SK-N-SH (cell line): ENCODE data around the gene LRRC45. TPM values are rescaled to one million over a fixed set of nuclear protein-coding genes. Genes with fewer than 3 reads are reported as not detected.

Experiments
- CTCF ChIA-PET: fragments of 300-600, 350-600 bp; formaldehyde crosslinking; extraction: SDS; loops from one replicate; lab custom pipeline; 2021; lab: Yijun Ruan, JAX
- POLR2A ChIA-PET: fragments of 350-600 bp; sonication (Branson Sonifier 250); formaldehyde crosslinking; extraction: SDS; loops from one replicate; lab custom pipeline; 2020; ENCODE audit warnings: antibody characterized with exemption, inconsistent platforms; lab: Yijun Ruan, JAX
- DNase-seq: peaks from one replicate; pipeline ENCODE4 v3.0.0; 2012
- H2AFZ ChIP-seq: fragments of 200-600 bp; sonication (generic); 2 replicates; pipeline ENCODE4 v1.8.1; 2016; ENCODE audit warnings: antibody characterized with exemption, mild to moderate bottlenecking, low read depth
- H3F3A ChIP-seq: fragments of 200-600 bp; sonication (generic); replicated peaks from 2 replicates; pipeline ENCODE3; 2016; ENCODE audit warnings: antibody characterized with exemption, mild to moderate bottlenecking; ENCODE audit not compliant: insufficient read depth
- H3K27ac ChIP-seq, 2 experiments: fragments of 200-500 bp in 1 of 2; fragments of 200-600 bp in 1 of 2; sonication (Bioruptor generic) in 1 of 2; sonication (generic), shearing (Covaris generic) in 1 of 2; 2 replicates each; pipeline versions ENCODE4 v1.5.1 to v1.6.1; 2014 to 2016; ENCODE audit warnings: low read depth in 2 of 2, inconsistent platforms in 1 of 2, low read length in 1 of 2, mild to moderate bottlenecking in 1 of 2, mixed read lengths in 1 of 2
- H3K27me3 ChIP-seq: fragments of 200-600 bp; sonication (generic), shearing (Covaris generic); 2 replicates; pipeline ENCODE4 v1.6.1; 2016; ENCODE audit warnings: mixed run types; ENCODE audit not compliant: insufficient read depth
- H3K36me3 ChIP-seq, 2 experiments: fragments of 200-500 bp in 1 of 2; fragments of 200-600 bp in 1 of 2; sonication (Bioruptor generic) in 1 of 2; sonication (generic) in 1 of 2; replicated peaks in 1 of 2; 2 replicates each; pipeline versions ENCODE3 to v1.5.1; 2014 to 2016; ENCODE audit warnings: low read length in 1 of 2, mild to moderate bottlenecking in 1 of 2; ENCODE audit not compliant: insufficient read depth in 2 of 2, control insufficient read depth in 1 of 2
- H3K4me1 ChIP-seq, 2 experiments: fragments of 200-500 bp in 1 of 2; fragments of 200-600 bp in 1 of 2; sonication (Bioruptor generic) in 1 of 2; sonication (generic), shearing (Covaris generic) in 1 of 2; 2 replicates each; pipeline versions ENCODE4 v1.5.1 to v1.6.1; 2014 to 2016; ENCODE audit warnings: low read depth in 1 of 2, low read length in 1 of 2, mixed run types in 1 of 2; ENCODE audit not compliant: insufficient read depth in 2 of 2, control insufficient read depth in 1 of 2
- H3K4me2 ChIP-seq: fragments of 200-600 bp; sonication (generic), shearing (Covaris generic); 2 replicates; pipeline ENCODE4 v1.6.1; 2017; ENCODE audit warnings: mixed run types
- H3K4me3 ChIP-seq, 2 experiments: fragments of 200-500 bp in 1 of 2; fragments of 200-600 bp in 1 of 2; sonication (Bioruptor generic) in 1 of 2; sonication (generic), shearing (Covaris generic) in 1 of 2; 2 replicates each; pipeline versions ENCODE4 v1.5.1 to v1.8.1; 2014 to 2016; ENCODE audit warnings: low read depth in 2 of 2, inconsistent platforms in 1 of 2, low read length in 1 of 2, mild to moderate bottlenecking in 1 of 2, mixed read lengths in 1 of 2, moderate library complexity in 1 of 2
- H3K79me2 ChIP-seq: fragments of 200-600 bp; sonication (generic); 2 replicates; pipeline ENCODE4 v1.8.1; 2017; ENCODE audit warnings: mild to moderate bottlenecking; ENCODE audit not compliant: insufficient read depth
- H3K9ac ChIP-seq: fragments of 200-600 bp; sonication (generic); 2 replicates; pipeline ENCODE4 v1.6.1; 2017; ENCODE audit warnings: mixed run types
- H3K9me2 ChIP-seq: fragments of 200-600 bp; sonication (generic); 2 replicates; pipeline ENCODE4 v1.6.1; 2017; ENCODE audit warnings: mixed run types
- H3K9me3 ChIP-seq: fragments of 200-600 bp; sonication (generic); 2 replicates; pipeline ENCODE4 v1.6.1; 2017; ENCODE audit warnings: mixed run types, mild to moderate bottlenecking, moderate library complexity
- H4K20me1 ChIP-seq: fragments of 200-600 bp; sonication (generic); 2 replicates; pipeline ENCODE4 v1.6.1; 2017; ENCODE audit warnings: mild to moderate bottlenecking, mixed run types; ENCODE audit not compliant: insufficient read depth
- EP300 ChIP-seq, 2 experiments: IDR thresholded peaks; 2 replicates each; pipeline versions ENCODE4 v1.4.0 to v1.6.1; 2012; ENCODE audit warnings: borderline replicate concordance in 1 of 2, low read depth in 1 of 2, low read length in 1 of 2
- FOSL2 ChIP-seq: IDR thresholded peaks from 2 replicates; pipeline ENCODE4 v1.4.0; 2012; ENCODE audit warnings: low read depth, mild to moderate bottlenecking, moderate library complexity, borderline replicate concordance
- FOXJ3 ChIP-seq: sonication (generic); formaldehyde crosslinking; IDR thresholded peaks from 2 replicates; pipeline ENCODE4 v1.5.1; 2020; ENCODE audit warnings: mild to moderate bottlenecking, missing genetic modification reagents
- GABPA ChIP-seq: IDR thresholded peaks from 2 replicates; pipeline ENCODE4 v1.4.0; 2012; ENCODE audit warnings: low read depth, mild to moderate bottlenecking
- JUND ChIP-seq: IDR thresholded peaks from 2 replicates; pipeline ENCODE4 v1.4.0; 2012
- MEF2A ChIP-seq: IDR thresholded peaks from 2 replicates; pipeline ENCODE4 v1.4.0; 2012; ENCODE audit warnings: low read depth, borderline replicate concordance
- MXI1 ChIP-seq: IDR thresholded peaks from 2 replicates; pipeline ENCODE4 v1.6.1; 2012; ENCODE audit warnings: mild to moderate bottlenecking, low read depth, low read length, improper control_type of control experiment
- NFIC ChIP-seq: IDR thresholded peaks from 2 replicates; pipeline ENCODE4 v1.4.0; 2012; ENCODE audit warnings: borderline replicate concordance
- RAD21 ChIP-seq: IDR thresholded peaks from 2 replicates; pipeline ENCODE4 v1.6.1; 2012; ENCODE audit warnings: mild to moderate bottlenecking, low read length
- RCOR1 ChIP-seq: fragments of 150-350 bp; IDR thresholded peaks from 2 replicates; pipeline ENCODE4 v1.6.1; 2017; ENCODE audit warnings: antibody characterized with exemption, low read length
- RXRA ChIP-seq: IDR thresholded peaks from 2 replicates; pipeline ENCODE4 v1.4.0; 2012; ENCODE audit warnings: low read depth, mild to moderate bottlenecking, borderline replicate concordance
- SIN3A ChIP-seq: IDR thresholded peaks from 2 replicates; pipeline ENCODE4 v1.6.1; 2012; ENCODE audit warnings: low read depth, mild to moderate bottlenecking, low read length, moderate library complexity, borderline replicate concordance
- YY1 ChIP-seq: IDR thresholded peaks from 2 replicates; pipeline ENCODE4 v1.4.0; 2012; ENCODE audit warnings: low read depth, mild to moderate bottlenecking
- WGBS: methylation state at CpG from one replicate; pipeline ENCODE4 v1.1.6; 2017; ENCODE audit warnings: low lambda C conversion rate; 5-methylcytosine and 5-hydroxymethylcytosine counted together
- polyA plus RNA-seq, 3 experiments: library from polyadenylated mRNA; depleted of rRNA; stranded (reverse); fragments of >200 nt; gene quantifications; 2 replicates each; pipeline ENCODE4 v1.2.3, GENCODE V29; 2012
- TF ChIP-seq, protein P1 (sequence below): IDR thresholded peaks from 2 replicates; pipeline ENCODE4 v1.4.0; 2012; ENCODE audit warnings: low read depth
- TF ChIP-seq, protein P2 (sequence below): IDR thresholded peaks from 2 replicates; pipeline ENCODE4 v1.4.0; 2012; ENCODE audit warnings: low read depth, borderline replicate concordance
- TF ChIP-seq, protein P3 (sequence below): IDR thresholded peaks from 2 replicates; pipeline ENCODE4; 2012
- TF ChIP-seq, protein P4 (sequence below): IDR thresholded peaks from 2 replicates; pipeline ENCODE4 v1.4.0; 2012; ENCODE audit warnings: low read depth, borderline replicate concordance

Gene LRRC45
- polyA plus RNA-seq, 1 of the 3 experiments (the other 2 are of a cell fraction) = 31.5 TPM

DNA sequence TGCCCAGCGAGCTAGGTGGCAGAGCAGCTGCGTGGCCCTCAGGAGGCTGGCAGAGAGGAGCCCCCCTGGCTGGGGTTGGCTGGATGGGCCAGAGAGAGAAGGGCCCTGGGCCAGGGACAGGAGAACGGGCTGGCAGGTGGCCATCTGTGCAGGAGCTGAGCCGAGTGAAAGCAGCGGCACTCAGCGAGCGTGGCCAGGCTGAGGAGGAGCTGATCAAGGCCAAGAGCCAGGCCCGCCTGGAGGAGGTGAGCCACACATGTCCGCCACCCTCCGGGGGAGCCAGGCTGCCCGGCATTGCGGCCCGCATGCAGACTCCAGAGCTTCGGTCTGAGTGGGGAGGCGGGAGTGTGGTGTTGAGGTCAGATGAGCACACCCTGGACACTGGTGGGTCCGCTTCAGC lies 6.3 kb downstream of the LRRC45 start:
- POLR2A ChIA-PET = interaction anchor here (0.6 to 3.4 kb wide), 6 partner anchors 8 to 247 kb away, joined by 3 to 14 read pairs (median 3); partner anchors contain the start of gene DCXR
- no peak overlapping the region for H3K4me2 ChIP-seq
- H2AFZ ChIP-seq = no peak overlapping the region
- no peak overlapping the region for H3K27ac ChIP-seq
- H3K4me1 ChIP-seq = peaks cover under 1 to 24% of the 10 kb centered on the region in 2 experiments; a peak in 2 of 4 replicates
- H3K9me3 ChIP-seq = no peaks in the 10 kb centered on the region
- no peak overlapping the region for H3K4me3 ChIP-seq
- TF ChIP-seq FOXJ3 (no peak), GABPA (no peak), SIN3A (no peak), MEF2A (no peak), RCOR1 (no peak), RXRA (no peak), FOSL2 (no peak), JUND (no peak), RAD21 (no peak), MXI1 (no peak), NFIC (no peak), EP300 (IDR thresholded peaks at IDR 0.05; ENCODE audit: borderline replicate concordance in 1 of 2, low read depth in 1 of 2, low read length in 1 of 2) (no peak), YY1 (no peak)
- TF ChIP-seq, protein P1, sequence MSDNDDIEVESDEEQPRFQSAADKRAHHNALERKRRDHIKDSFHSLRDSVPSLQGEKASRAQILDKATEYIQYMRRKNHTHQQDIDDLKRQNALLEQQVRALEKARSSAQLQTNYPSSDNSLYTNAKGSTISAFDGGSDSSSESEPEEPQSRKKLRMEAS = no peak
- TF ChIP-seq, protein P2, sequence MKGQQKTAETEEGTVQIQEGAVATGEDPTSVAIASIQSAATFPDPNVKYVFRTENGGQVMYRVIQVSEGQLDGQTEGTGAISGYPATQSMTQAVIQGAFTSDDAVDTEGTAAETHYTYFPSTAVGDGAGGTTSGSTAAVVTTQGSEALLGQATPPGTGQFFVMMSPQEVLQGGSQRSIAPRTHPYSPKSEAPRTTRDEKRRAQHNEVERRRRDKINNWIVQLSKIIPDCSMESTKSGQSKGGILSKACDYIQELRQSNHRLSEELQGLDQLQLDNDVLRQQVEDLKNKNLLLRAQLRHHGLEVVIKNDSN = no peak
- TF ChIP-seq, protein P3, sequence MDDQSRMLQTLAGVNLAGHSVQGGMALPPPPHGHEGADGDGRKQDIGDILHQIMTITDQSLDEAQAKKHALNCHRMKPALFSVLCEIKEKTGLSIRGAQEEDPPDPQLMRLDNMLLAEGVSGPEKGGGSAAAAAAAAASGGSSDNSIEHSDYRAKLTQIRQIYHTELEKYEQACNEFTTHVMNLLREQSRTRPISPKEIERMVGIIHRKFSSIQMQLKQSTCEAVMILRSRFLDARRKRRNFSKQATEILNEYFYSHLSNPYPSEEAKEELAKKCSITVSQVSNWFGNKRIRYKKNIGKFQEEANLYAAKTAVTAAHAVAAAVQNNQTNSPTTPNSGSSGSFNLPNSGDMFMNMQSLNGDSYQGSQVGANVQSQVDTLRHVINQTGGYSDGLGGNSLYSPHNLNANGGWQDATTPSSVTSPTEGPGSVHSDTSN = no peak
- TF ChIP-seq, protein P4, sequence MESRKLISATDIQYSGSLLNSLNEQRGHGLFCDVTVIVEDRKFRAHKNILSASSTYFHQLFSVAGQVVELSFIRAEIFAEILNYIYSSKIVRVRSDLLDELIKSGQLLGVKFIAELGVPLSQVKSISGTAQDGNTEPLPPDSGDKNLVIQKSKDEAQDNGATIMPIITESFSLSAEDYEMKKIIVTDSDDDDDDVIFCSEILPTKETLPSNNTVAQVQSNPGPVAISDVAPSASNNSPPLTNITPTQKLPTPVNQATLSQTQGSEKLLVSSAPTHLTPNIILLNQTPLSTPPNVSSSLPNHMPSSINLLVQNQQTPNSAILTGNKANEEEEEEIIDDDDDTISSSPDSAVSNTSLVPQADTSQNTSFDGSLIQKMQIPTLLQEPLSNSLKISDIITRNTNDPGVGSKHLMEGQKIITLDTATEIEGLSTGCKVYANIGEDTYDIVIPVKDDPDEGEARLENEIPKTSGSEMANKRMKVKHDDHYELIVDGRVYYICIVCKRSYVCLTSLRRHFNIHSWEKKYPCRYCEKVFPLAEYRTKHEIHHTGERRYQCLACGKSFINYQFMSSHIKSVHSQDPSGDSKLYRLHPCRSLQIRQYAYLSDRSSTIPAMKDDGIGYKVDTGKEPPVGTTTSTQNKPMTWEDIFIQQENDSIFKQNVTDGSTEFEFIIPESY = no peak
- peaks cover 5 to 9% of the 10 kb centered on the region in 2 experiments for H3K36me3 ChIP-seq
- H3K79me2 ChIP-seq = peaks cover under 1% of the 10 kb centered on the region; the same call in 1 of the 2 replicates
- 94% methylated on average over 14 of the region's 16 CpGs for WGBS
- peaks cover 20% of the 10 kb centered on the region for H3F3A ChIP-seq
- H3K9me2 ChIP-seq = no peaks in the 10 kb centered on the region
- CTCF ChIA-PET = interaction anchor here (0.9 to 35.7 kb wide), 39 partner anchors 9 to 658 kb away, joined by 3 to 1216 read pairs (median 12); partner anchors contain the start of genes ASPSCR1, CCDC57, CENPX and DCXR
- H3K27me3 ChIP-seq = no peaks in the 10 kb centered on the region
- no peak overlapping the region for H3K9ac ChIP-seq
- DNase-seq = no peak
- peaks cover 4% of the 10 kb centered on the region; the same call in 1 of the 2 replicates for H4K20me1 ChIP-seq
